ENCODE data around the gene DUSP9.
"Not testable (repeated sequence)": the region's sequence is repeated elsewhere in the genome, so short reads cannot be mapped to it uniquely, and the experiment has no call there.

DUSP9 gene

DNA sequence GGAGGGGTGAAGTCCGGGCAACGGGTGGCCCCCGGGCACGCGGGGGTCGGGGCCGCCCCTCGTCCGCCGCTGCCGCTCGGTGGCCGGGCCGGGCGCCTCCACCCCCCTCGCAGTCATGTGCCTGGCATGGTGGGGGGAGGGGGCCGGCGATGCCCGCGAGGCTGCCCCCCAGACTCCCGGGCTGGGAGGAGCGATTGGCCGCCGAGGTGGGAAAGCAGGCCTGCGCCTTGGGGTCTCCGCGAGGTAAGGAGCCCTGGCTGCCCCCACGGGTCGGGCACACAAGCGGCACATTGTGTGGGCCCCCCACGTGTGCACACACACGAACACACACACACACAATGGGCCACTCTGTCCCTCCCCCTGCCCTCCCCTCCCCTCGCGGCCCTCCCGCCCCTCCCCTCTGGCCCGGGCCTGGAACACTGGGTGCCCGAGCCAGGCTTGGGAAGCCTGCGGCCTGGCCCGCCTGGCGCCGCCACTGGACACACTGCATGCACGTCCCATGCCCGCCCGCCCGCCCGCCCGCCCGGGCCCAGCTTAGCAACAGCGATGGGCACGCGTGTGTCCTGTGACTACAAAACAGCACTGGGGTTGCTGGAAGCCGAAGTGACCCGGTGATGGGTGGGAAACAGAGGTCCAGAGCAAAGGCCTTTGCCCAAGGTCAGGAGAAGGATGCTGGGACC, 42.0 kb downstream of the DUSP9 start:
- H3K4me3 ChIP-seq (ENCODE audit: low read depth, low read length) = peak overlapping the region; percentile 45
- TF ChIP-seq, protein P1, sequence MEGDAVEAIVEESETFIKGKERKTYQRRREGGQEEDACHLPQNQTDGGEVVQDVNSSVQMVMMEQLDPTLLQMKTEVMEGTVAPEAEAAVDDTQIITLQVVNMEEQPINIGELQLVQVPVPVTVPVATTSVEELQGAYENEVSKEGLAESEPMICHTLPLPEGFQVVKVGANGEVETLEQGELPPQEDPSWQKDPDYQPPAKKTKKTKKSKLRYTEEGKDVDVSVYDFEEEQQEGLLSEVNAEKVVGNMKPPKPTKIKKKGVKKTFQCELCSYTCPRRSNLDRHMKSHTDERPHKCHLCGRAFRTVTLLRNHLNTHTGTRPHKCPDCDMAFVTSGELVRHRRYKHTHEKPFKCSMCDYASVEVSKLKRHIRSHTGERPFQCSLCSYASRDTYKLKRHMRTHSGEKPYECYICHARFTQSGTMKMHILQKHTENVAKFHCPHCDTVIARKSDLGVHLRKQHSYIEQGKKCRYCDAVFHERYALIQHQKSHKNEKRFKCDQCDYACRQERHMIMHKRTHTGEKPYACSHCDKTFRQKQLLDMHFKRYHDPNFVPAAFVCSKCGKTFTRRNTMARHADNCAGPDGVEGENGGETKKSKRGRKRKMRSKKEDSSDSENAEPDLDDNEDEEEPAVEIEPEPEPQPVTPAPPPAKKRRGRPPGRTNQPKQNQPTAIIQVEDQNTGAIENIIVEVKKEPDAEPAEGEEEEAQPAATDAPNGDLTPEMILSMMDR (conservative IDR thresholded peaks at IDR 0.05; ENCODE audit: low read depth, low read length) = no peak
- DNase-seq (ENCODE audit: low read depth) = no peak

DNA sequence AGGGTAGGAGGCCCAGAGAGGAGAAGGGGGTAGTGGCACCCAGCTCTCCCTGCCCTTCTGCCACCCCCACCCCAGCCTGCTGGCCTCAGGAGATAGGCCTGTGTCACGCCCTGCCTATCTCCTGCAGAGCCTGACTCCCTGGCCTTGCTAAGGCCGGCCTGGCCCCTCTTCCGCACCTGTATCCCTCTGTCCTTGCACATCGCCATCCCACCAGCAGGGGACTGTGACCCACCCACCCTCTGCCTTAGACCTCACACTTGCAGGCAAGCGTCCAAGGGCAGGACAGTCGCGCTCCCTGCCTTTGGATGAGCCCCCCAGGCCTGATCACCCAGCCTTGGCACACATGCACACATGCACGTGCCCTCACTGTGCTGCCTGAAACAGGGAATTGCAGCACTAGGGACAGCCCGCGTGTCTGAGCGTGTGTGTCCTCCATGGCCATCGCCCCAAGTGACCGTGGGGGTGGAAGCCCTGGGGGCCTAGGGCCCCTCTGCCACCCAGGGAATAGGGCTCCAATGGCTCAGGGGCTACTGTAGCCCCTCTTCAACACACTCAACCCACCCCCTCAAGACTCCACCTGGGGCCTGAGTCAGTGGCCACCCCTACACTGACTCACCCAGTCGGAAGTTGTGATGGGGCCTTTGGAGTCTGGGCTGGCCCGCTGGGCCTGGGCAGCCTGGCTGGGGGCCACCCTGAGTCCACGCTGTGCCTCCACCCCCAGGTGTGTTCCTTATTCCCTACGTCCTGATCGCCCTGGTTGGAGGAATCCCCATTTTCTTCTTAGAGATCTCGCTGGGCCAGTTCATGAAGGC, 42.9 kb downstream of the DUSP9 start:
- no peak for DNase-seq (ENCODE audit: low read depth)
- TF ChIP-seq, protein P1 (conservative IDR thresholded peaks at IDR 0.05; ENCODE audit: low read depth, low read length) = peak; percentile 3
- H3K4me3 ChIP-seq (ENCODE audit: low read depth, low read length) = no peak overlapping the region

- no peak overlapping the region for H3K4me3 ChIP-seq (ENCODE audit: low read depth, low read length)
- DNase-seq (ENCODE audit: low read depth) = no peak
- TF ChIP-seq, protein P1 (conservative IDR thresholded peaks at IDR 0.05; ENCODE audit: low read depth, low read length) = no peak
Measured at GRCh38 chrX:153690466-153690865, 43.5 kb downstream of the DUSP9 start.

DNA sequence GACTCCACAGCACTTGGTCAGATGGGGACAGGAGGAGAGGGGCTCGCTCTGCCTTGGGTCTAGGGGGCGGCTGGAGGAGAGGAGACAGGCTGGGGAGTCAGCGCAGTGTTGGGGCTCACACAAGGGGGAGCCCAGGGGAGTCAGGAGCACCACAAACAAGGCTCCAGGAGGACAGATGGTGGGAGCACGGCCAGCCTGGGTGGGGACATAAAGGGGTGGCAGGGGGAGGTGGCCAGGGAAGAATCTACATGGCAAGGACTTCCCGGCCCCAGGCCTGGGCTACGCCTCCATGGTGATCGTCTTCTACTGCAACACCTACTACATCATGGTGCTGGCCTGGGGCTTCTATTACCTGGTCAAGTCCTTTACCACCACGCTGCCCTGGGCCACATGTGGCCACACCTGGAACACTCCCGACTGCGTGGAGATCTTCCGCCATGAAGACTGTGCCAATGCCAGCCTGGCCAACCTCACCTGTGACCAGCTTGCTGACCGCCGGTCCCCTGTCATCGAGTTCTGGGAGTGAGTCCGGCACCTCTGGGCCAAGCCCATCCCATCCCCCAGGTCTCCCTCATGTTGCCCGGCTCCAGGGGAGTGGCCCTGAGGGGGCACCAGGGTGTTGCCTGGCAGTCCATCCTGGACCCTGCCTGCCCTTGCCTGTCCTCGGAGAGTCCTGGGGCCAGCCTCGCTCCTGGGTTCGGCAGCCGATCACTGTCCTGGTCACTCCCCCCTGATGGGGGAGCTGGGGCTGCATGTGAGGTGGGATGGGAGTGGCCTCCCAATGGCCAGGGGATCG, 44.2 kb downstream of the DUSP9 start:
- DNase-seq (ENCODE audit: low read depth); H3K4me3 ChIP-seq (ENCODE audit: low read depth, low read length): not testable (repeated sequence)

- H3K4me3 ChIP-seq (ENCODE audit: low read depth, low read length) = no peak overlapping the region
- TF ChIP-seq, protein P1 (conservative IDR thresholded peaks at IDR 0.05; ENCODE audit: low read depth, low read length) = no peak
- no peak for DNase-seq (ENCODE audit: low read depth)
Measured at GRCh38 chrX:153692003-153692402, 45.0 kb downstream of the DUSP9 start.

- TF ChIP-seq, protein P1 (conservative IDR thresholded peaks at IDR 0.05; ENCODE audit: low read depth, low read length) = no peak
- no peak for DNase-seq (ENCODE audit: low read depth)
- H3K4me3 ChIP-seq (ENCODE audit: low read depth, low read length) = no peak overlapping the region
Measured at GRCh38 chrX:153692611-153693156, 45.7 kb downstream of the DUSP9 start.
